ENCODE data around the gene KRTAP2-4.

DNA sequence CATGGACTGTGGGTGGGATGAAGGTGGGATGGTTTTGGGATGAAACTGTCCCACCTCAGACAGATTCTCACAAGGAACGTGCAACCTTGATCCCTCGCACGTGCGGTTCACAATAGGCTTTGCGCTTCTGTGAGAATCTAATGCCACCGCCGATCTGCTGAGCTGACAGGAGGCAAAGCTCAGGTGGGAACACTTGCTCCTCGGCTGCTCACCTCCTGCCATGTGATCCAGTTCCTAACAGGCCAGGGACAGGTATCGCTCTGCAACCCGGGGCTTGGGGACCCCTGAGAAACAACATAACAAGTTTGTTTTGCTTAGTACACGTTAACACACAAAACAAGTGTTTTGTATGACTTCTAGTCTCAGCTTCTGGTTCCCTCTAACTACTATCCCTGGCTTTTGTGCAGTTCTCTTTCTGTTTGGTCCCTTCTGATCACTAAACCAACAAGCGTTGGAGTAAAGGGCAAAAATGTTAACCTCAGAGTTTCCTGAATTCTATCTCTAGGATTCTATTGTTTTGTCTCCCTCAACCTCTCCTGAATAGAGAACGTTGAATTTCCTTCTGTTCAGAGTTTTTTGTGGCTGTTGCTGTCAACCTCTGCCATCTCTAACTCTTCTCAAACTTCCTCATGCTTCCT lies 49.0 kb downstream of the KRTAP2-4 start:
- no peak for TF ChIP-seq POLR2A (IDR thresholded peaks at IDR 0.05; ENCODE audit: low read depth, low read length)
- no peak for TF ChIP-seq POLR2AphosphoS5 (IDR thresholded peaks at IDR 0.05; ENCODE audit: low read depth, low read length)
